ENCODE data around the gene ZNF330.

The ZNF330 gene

GRCh38 chr4:141238186-141238585 is 17.5 kb downstream of the ZNF330 start:
- DNase-seq: no peak

GRCh38 chr4:141240259-141240658 is 19.6 kb downstream of the ZNF330 start:
- DNase-seq: no peak

DNA sequence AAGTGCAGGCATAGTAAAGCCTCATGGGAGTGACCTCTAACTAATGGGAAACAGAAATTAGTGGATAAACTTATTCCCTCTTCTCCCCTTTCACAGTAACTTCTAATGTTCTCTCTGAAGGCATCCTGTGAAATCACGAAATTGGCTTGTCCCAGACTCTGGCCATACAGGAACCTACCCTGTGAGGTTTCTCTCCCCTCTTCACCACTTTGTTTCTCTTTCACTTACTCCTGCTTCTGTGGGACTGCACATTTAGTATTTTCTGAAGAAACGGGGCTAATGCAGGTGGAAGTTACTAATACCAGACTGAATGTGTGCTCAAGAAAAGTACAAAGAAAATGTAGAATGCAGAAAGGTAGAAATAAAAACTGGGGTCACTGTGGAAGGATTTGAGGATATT is 20.0 kb downstream of the ZNF330 start:
- DNase-seq: no peak

GRCh38 chr4:141241986-141242385 is 21.3 kb downstream of the ZNF330 start:
- no peak for DNase-seq

DNA sequence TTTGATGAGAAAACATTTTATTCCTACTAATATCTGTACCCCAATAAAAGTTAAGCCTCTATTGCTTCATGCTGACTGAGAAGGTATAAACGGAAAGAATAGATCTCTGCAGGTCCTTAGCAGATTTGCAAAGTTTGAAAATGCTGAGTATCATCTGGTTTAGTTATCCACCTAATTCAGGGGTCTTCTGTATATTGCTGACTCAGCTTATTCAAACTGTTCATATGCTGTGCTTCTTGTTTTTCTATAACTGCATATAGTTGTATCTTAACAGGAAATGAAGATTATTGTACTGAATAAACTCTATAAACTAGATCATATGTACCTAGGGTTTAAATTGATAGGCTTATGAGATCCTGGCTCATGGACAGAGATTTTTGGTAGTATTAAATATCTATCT is 23.7 kb downstream of the ZNF330 start:
- DNase-seq: no peak

- no peak for DNase-seq
Observed at GRCh38 chr4:141246243-141246642, 25.5 kb downstream of the ZNF330 start.

- DNase-seq: no peak
Observed at GRCh38 chr4:141246683-141247429, 26.2 kb downstream of the ZNF330 start.

DNA sequence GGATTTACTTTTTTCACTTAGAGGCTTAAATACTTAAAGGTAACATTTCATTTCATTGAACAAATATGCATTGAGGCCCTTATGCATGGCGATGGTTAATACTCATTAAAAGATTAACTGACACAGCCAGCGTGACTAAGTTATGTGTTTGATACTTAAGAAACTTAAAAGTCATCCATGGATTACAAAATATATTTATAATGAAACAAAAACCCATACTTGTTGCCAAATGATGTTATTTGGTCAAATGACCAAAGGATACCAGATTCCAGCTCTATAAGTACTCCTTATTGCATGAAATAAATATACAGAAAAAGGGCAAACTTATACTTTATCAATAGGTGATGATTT is 26.7 kb downstream of the ZNF330 start:
- no peak for DNase-seq

DNA sequence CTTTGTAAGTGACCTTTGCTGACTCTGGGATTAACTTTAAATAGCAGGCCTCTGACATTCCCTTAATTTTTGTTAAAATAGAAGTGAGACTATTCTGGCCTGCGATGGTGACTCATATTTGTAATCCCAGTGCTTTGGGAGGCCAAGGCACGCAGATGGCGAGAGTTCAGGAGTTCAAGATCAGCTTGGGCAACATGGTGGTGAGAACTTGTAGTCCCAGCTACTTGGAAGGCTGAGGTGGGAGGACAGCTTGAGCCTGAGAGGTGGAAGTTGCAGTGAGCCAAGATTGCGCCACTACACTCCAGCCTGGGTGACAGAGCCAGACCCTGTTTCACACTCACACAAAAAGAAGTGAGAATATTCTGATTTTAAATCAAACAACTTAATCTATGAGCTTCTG is 27.3 kb downstream of the ZNF330 start:
- no peak for DNase-seq

DNA sequence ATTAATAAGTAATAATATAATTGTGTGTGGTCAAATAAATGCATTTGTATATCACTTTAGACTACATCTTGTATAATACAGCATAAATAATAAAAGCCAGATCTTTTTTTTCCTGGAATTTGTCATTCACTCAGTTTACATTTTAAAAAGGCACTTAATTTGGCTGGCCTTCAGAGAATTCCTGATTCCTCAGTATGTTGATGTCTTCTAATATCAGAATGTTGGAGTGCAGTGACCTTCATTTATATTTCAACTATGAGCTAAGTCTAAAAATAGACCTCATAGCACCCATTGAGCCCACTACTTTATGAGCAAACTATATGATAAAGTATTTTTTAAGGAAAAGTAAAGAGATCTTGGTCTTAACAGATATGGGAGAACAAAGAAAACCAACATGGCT is 27.8 kb downstream of the ZNF330 start:
- no peak for DNase-seq

- DNase-seq: no peak
Observed at GRCh38 chr4:141254326-141254725, 33.6 kb downstream of the ZNF330 start.

GRCh38 chr4:141255016-141255415 is 34.3 kb downstream of the ZNF330 start:
- no peak for DNase-seq

DNA sequence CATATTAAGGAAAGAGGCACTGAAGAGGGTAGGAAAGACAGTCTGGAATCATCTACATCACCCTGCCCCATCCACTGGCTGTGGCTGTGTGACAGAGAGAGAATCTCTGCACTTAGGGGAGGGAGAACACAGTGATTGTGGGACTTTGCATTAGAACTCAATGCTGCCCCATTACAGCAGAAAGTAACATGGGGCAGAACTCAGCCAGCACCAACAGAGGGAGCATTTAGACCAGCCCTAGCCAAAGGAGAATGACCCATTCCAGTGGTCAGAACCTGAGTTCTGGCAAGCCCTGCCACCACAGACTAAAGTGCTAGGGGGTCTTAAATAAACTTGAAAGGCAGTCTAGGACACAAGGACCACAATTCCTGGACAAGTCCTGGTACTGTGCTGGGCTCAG is 37.9 kb downstream of the ZNF330 start:
- no peak for DNase-seq

- DNase-seq: no peak
Observed at GRCh38 chr4:141275834-141276233, 55.1 kb downstream of the ZNF330 start.

GRCh38 chr4:141283152-141283551 is 62.5 kb downstream of the ZNF330 start:
- DNase-seq: no peak

DNA sequence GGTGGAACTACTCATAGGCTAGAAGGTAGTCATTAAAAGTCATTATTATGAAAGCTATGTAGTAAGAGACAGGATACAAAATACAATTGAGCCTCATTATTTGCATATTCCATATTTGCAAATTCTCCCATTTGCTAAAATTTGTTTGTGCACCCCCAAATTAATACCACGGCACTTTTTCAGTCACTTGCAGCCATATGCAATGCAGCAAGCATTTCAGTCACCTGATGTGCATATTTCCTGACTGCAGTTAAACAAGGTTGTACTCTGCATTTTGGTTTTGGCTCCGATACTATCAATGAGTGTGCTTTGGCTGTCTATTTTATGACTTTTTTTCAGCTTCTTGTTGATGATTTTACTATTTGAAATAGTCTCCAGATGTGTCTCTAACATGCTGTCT is 62.9 kb downstream of the ZNF330 start:
- DNase-seq: no peak
